Prostate gland (tissue), 2 donors: ENCODE measurements around the gene PXDC1. TPM values are rescaled to one million over a fixed set of nuclear protein-coding genes. Genes with fewer than 3 reads are reported as not detected.

Source experiments
- DNase-seq: peaks from one replicate; pipeline ENCODE4 v3.0.0-alpha.2; 2019; ENCODE audit warnings: low spot score
- H3K27ac ChIP-seq, 2 donors: fragments of 200-600 bp; sonication (generic); 2 replicates each; pipeline ENCODE4 v1.5.1; 2017 to 2019
- H3K27me3 ChIP-seq: fragments of 200-600 bp; sonication (generic); replicated peaks from 2 replicates; pipeline ENCODE4 v1.5.1; 2019; ENCODE audit not compliant: insufficient read depth
- H3K36me3 ChIP-seq, 2 donors: fragments of 200-600 bp; sonication (generic); 1 replicate in 1 of 2; 2 replicates in 1 of 2; pipeline versions ENCODE4 v1.5.1 to v1.8.1; 2017 to 2019
- H3K4me1 ChIP-seq: fragments of 200-600 bp; sonication (generic); replicated peaks from 2 replicates; pipeline ENCODE4 v1.5.1; 2019
- H3K4me3 ChIP-seq, 2 donors: fragments of 200-600 bp; sonication (generic); 2 replicates each; pipeline ENCODE4 v1.5.1; 2017 to 2019
- H3K9me3 ChIP-seq: fragments of 200-600 bp; sonication (generic); 2 replicates; pipeline ENCODE4 v1.5.1; 2017
- CTCF ChIP-seq, 4 experiments: fragments of 200-600 bp in 2 of 4; fragments of 450-650 bp in 2 of 4; sonication (generic) in 2 of 4; IDR thresholded peaks; 1 replicate in 3 of 4; 2 replicates in 1 of 4; pipeline ENCODE4 v1.5.1; 2016 to 2019; ENCODE audit warnings: antibody characterized with exemption in 4 of 4, mild to moderate bottlenecking in 2 of 4, moderate library complexity in 2 of 4
- POLR2A ChIP-seq: fragments of 450-650 bp; IDR thresholded peaks from one replicate; pipeline ENCODE4 v1.6.1; 2016; ENCODE audit warnings: antibody characterized with exemption, mild to moderate bottlenecking
- POLR2AphosphoS5 ChIP-seq: sonication (generic); formaldehyde crosslinking; IDR thresholded peaks from one replicate; pipeline ENCODE4 v1.6.1; 2017; ENCODE audit warnings: antibody characterized with exemption
- WGBS: methylation state at CpG from one replicate; pipeline ENCODE4 v1.1.5; 2018; 5-methylcytosine and 5-hydroxymethylcytosine counted together
- intact Hi-C: fragments of 100-400 bp; cut with DNase I; formaldehyde crosslinking; loops from one replicate; pipeline ENCODE4 v1.14.2; 2022
- total RNA-seq, 2 donors: library from RNA; depleted of rRNA; stranded (reverse); fragments of >200 nt; gene quantifications; one replicate each; pipeline ENCODE4 v1.1.0, GENCODE V29; 2016

Gene PXDC1
- total RNA-seq, 2 donors from 2014 or later = 40.5 to 59.5 TPM

GRCh38 chr6:3791526-3792203, 40.2 kb upstream of the PXDC1 start:
- WGBS = 84% methylated on average over 8 of the region's 8 CpGs
- Histone ChIP-seq H3K36me3 (no peaks in the 10 kb centered on the region), H3K4me3 (no peak overlapping the region), H3K9me3 (no peaks in the 10 kb centered on the region), H3K27me3 (no peaks in the 10 kb centered on the region), H3K27ac (no peak overlapping the region), H3K4me1 (no peaks in the 10 kb centered on the region)
- no peak for TF ChIP-seq POLR2AphosphoS5
- TF ChIP-seq POLR2A = no peak
- TF ChIP-seq CTCF (IDR thresholded peaks at IDR 0.05) = no peak
- no peak for DNase-seq
- intact Hi-C loops = no loop called here

GRCh38 chr6:3789896-3790558, 38.5 kb upstream of the PXDC1 start:
- no peak for TF ChIP-seq POLR2AphosphoS5
- no peak for TF ChIP-seq POLR2A
- no peak for TF ChIP-seq CTCF (IDR thresholded peaks at IDR 0.05)
- intact Hi-C loops = no loop called here
- no peak for DNase-seq
- Histone ChIP-seq H3K4me1 (no peaks in the 10 kb centered on the region), H3K9me3 (no peaks in the 10 kb centered on the region), H3K27ac (no peak overlapping the region), H3K36me3 (no peaks in the 10 kb centered on the region), H3K27me3 (no peaks in the 10 kb centered on the region), H3K4me3 (no peak overlapping the region)
- WGBS = 93% methylated on average over 12 of the region's 12 CpGs

- intact Hi-C loops = no loop called here
- H3K9me3 ChIP-seq = no peaks in the 10 kb centered on the region
- no peaks in the 10 kb centered on the region for H3K27me3 ChIP-seq
- 89% methylated on average over 13 of the region's 13 CpGs for WGBS
- H3K36me3 ChIP-seq = no peaks in the 10 kb centered on the region
- no peak for DNase-seq
- H3K4me1 ChIP-seq = no peaks in the 10 kb centered on the region
- no peak for TF ChIP-seq POLR2AphosphoS5
- TF ChIP-seq POLR2A = no peak
- no peak for TF ChIP-seq CTCF (IDR thresholded peaks at IDR 0.05)
- no peak overlapping the region for H3K4me3 ChIP-seq
- no peak overlapping the region for H3K27ac ChIP-seq
These were observed 37.7 kb upstream of the PXDC1 start for GRCh38 chr6:3789018-3789895.

- 87% methylated on average over 12 of the region's 12 CpGs for WGBS
- no peaks in the 10 kb centered on the region for H3K27me3 ChIP-seq
- TF ChIP-seq POLR2A (no peak), POLR2AphosphoS5 (no peak), CTCF (IDR thresholded peaks at IDR 0.05) (no peak)
- no peaks in the 10 kb centered on the region for H3K36me3 ChIP-seq
- H3K4me1 ChIP-seq = no peaks in the 10 kb centered on the region
- H3K27ac ChIP-seq = no peak overlapping the region
- no peaks in the 10 kb centered on the region for H3K9me3 ChIP-seq
- intact Hi-C loops = no loop called here
- no peak for DNase-seq
- no peak overlapping the region for H3K4me3 ChIP-seq
These were observed 37.0 kb upstream of the PXDC1 start for GRCh38 chr6:3788408-3789017.
